Pancreas (tissue), 10 donors: ENCODE data around the gene MGST2. TPM values are rescaled to one million over a fixed set of nuclear protein-coding genes. Genes with fewer than 3 reads are reported as not detected.

ENCODE experiments used
- ATAC-seq, 4 donors: fragments of 200-7000 bp; cut with Tn5 transposase; one replicate each; pipeline versions ENCODE4 v1.8.0 to v1.9.1; 2020; ENCODE audit warnings: mild to moderate bottlenecking in 4 of 4, moderate library complexity in 4 of 4
- DNase-seq, 6 donors: peaks; one replicate each; pipeline ENCODE4 v3.0.0-alpha.2; 2020
- FAIRE-seq: peaks from 2 replicates; lab custom pipeline; 2012; peaks lifted over from hg19 to GRCh38; lab: Jason Lieb, UNC
- H3K27ac ChIP-seq, 4 donors: fragments of 200-600 bp; sonication (generic); 1 replicate in 3 of 4; 2 replicates in 1 of 4; pipeline versions ENCODE4 v1.5.0 to v1.8.0; 2020
- H3K27me3 ChIP-seq, 4 donors: fragments of 200-600 bp; one replicate each; pipeline ENCODE4 v1.8.0; 2021
- H3K36me3 ChIP-seq, 3 donors: fragments of 200-600 bp; sonication (generic) in 1 of 3; one replicate each; pipeline versions ENCODE4 v1.5.0 to v1.8.0; 2020 to 2021
- H3K4me1 ChIP-seq, 3 donors: fragments of 200-600 bp; one replicate each; pipeline ENCODE4 v1.8.0; 2021
- H3K4me3 ChIP-seq, 4 donors: fragments of 200-600 bp; sonication (generic) in 2 of 4; one replicate each; pipeline versions ENCODE4 v1.5.0 to v1.8.0; 2020 to 2021
- H3K9me3 ChIP-seq, 4 donors: fragments of 200-600 bp; one replicate each; pipeline ENCODE4 v1.8.0; 2021
- whole genome bisulfite sequencing, 2 donors: extraction: QIAGEN DNeasy Blood & Tissue Kit; methylation state at CpG; one replicate each; pipeline ENCODE4 v1.1.7; 2013; 5-methylcytosine and 5-hydroxymethylcytosine counted together
- intact Hi-C, 3 donors: fragments of 100-400 bp; cut with DNase I; formaldehyde crosslinking; loops; one replicate each; pipeline versions ENCODE4 v1.11.1 to v1.14.2; 2022
- polyA plus RNA-seq, 2 donors: library from polyadenylated mRNA; stranded (reverse); fragments of 200-250 nt; gene quantifications; one replicate each; pipeline ENCODE4 v1.2.3, GENCODE V29; 2013
- total RNA-seq, 6 donors: library from RNA; stranded (reverse); fragmentation: NEBNext Ultra II Directional in 4 of 6; extraction: Animal tissue kit (Norgen Biotek cat#: 25700) in 4 of 6; gene quantifications; one replicate each; pipeline versions ENCODE4 v1.2.1 to v1.2.4, GENCODE V29; 2021 to 2023
- TF ChIP-seq, protein P1 (sequence below), 4 donors: fragments of 200-600 bp; sonication (generic) in 3 of 4; IDR thresholded peaks; one replicate each; pipeline versions ENCODE4 v1.5.0 to v1.8.0; 2021; ENCODE audit warnings: antibody characterized with exemption in 4 of 4
- donor health status: healthy with polysubstance abuse.
- donor health status: DM: no; HTN: no; CAD: no; lungs with moderate emphysema.
- donor health status: DM: no; HTN: no; CAD: no.
- donor health status: control.
- donor health status: control.
- donor health status: Bipolar disorder and iron deficiency.
- donor health status: DM: yes; HTN: yes; CAD: no.
- donor health status: DM: no; HTN: no; CAD: no.
- donor health status: DM: no; HTN: no; CAD: no.
- donor health status: DM: yes; HTN: yes; CAD: no.

Gene MGST2
- total and polyA plus RNA-seq, 8 donors = 23.9 to 60.8 (median 33.2) TPM

DNA sequence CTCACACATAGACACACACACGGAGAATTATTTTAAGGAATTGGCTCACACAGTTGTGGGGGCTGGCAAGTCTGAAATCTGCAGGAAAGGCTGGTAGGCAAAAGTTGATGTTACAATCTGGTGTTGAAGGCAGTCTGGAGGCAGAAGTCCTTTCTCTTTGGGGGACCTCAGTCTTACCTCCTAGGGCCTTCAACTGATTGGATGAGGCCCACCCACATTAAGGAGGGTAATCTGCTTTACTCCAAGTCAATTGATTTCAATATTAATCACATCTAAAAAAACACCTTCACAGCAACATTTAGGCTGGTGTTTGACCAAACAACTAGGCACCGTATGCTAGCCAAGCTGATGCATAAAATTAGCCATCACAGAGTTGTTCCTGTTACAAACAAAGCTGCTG is 10.7 kb downstream of the MGST2 start:
- H3K27me3 ChIP-seq = no peaks in the 10 kb centered on the region
- no peak for DNase-seq
- TF ChIP-seq, protein P1, sequence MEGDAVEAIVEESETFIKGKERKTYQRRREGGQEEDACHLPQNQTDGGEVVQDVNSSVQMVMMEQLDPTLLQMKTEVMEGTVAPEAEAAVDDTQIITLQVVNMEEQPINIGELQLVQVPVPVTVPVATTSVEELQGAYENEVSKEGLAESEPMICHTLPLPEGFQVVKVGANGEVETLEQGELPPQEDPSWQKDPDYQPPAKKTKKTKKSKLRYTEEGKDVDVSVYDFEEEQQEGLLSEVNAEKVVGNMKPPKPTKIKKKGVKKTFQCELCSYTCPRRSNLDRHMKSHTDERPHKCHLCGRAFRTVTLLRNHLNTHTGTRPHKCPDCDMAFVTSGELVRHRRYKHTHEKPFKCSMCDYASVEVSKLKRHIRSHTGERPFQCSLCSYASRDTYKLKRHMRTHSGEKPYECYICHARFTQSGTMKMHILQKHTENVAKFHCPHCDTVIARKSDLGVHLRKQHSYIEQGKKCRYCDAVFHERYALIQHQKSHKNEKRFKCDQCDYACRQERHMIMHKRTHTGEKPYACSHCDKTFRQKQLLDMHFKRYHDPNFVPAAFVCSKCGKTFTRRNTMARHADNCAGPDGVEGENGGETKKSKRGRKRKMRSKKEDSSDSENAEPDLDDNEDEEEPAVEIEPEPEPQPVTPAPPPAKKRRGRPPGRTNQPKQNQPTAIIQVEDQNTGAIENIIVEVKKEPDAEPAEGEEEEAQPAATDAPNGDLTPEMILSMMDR (IDR thresholded peaks at IDR 0.05) = no peak
- WGBS, 2 donors = 72 to 84% methylated on average over 2 of the region's 2 CpGs
- intact Hi-C loops = no loop called here
- H3K4me1 ChIP-seq = no peaks in the 10 kb centered on the region
- peaks cover 0 to 7% (median 0%) of the 10 kb centered on the region in 3 donors for H3K36me3 ChIP-seq
- H3K27ac ChIP-seq = no peak overlapping the region
- no peak overlapping the region for H3K4me3 ChIP-seq
- no peaks in the 10 kb centered on the region for H3K9me3 ChIP-seq
- FAIRE-seq = no peak
- ATAC-seq = no peak

DNA sequence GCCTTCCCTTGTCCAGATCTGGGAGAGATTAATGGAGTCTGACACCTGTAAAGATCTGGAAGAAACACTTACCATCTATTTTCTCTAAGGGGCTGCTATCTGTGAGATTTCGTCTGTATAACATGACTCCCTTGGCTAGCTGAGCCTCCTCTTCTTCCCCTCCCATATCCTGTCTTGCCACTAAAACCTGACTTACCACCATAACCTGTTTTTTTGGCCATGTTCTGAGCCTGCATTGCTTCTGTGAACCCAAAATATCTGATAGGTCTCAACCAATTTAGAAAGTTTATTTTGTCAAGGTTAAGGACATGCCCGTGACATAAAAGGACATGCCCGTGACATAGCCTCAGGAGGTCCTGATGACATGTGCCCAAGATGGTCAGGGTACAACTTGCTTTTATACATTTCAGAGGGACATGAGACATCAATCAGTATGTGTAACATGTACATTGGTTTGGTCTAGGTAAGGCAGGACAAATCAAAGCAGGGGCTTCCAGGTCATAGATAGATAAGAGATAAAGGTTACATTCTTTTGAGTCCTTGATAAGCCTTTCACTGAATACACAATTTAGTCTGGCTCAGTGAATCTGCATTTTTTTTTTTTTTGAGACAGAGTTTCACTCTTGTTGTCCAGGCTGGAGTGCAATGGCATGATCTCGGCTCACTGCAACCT is 11.4 kb downstream of the MGST2 start:
- 85 to 91% methylated on average over 4 of the region's 4 CpGs for WGBS, 2 donors
- intact Hi-C loops = no loop called here
- TF ChIP-seq, protein P1 (IDR thresholded peaks at IDR 0.05) = no peak
- H3K27me3 ChIP-seq = no peaks in the 10 kb centered on the region
- no peak overlapping the region for H3K27ac ChIP-seq
- no peaks in the 10 kb centered on the region for H3K9me3 ChIP-seq
- no peak for FAIRE-seq
- no peak for DNase-seq
- H3K4me3 ChIP-seq = no peak overlapping the region
- ATAC-seq = no peak
- peaks cover 0 to 7% (median 0%) of the 10 kb centered on the region in 3 donors for H3K36me3 ChIP-seq
- peaks cover 0 to under 1% (median 0%) of the 10 kb centered on the region in 3 donors for H3K4me1 ChIP-seq

DNA sequence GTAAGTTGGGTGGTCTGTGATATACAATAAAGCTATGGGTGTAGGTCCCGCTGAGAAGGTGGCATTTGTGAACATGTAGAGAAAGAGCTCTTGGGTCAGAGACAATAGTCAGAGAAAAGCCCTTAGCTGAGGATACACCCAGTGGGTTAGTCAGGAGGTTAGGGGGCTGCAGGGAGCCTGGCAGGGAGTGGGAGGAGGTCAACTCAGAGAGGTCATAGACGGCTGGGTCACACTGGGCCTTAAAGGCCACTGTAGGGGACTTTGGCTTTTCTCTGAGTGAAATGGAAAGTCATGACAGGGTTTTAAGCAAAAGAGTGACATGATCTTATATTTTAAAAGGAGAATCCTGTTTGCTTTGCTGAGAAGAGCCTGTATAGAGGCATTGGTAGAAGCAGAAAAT is 16.7 kb downstream of the MGST2 start:
- Histone ChIP-seq H3K4me1 (peaks cover 0 to 18% (median 0%) of the 10 kb centered on the region in 3 donors), H3K27me3 (no peaks in the 10 kb centered on the region), H3K9me3 (no peaks in the 10 kb centered on the region), H3K4me3 (no peak overlapping the region), H3K36me3 (peaks cover 0 to 7% (median 0%) of the 10 kb centered on the region in 3 donors), H3K27ac (no peak overlapping the region)
- no peak for FAIRE-seq
- no peak for ATAC-seq
- no peak for DNase-seq
- 87 to 90% methylated on average over 2 of the region's 2 CpGs for WGBS, 2 donors
- intact Hi-C loops = no loop called here
- TF ChIP-seq, protein P1 (IDR thresholded peaks at IDR 0.05) = no peak

DNA sequence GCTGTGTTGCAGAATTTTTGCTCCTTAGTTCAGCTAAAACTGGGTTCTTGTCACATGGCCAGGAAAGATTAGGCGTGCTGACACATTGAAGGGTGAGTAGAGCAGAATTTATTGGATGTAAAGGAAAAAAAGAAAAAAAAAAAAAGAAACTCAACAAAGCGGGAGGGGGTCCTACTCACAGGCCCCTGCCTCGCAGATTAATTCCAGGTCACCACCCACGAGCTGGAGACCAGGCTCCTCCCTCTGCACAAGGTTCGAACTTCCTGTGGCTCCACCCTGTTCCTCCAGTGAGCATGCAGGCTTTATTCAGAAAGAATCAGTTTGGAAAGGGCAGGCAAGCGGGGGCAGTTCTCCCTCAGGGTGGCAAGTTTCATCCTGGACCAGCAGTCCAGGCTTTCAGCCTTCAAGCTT is 17.1 kb downstream of the MGST2 start:
- DNase-seq (no peak), FAIRE-seq (no peak), ATAC-seq (no peak)
- peaks cover 0 to 7% (median 0%) of the 10 kb centered on the region in 3 donors for H3K36me3 ChIP-seq
- peaks cover 0 to 19% (median 0%) of the 10 kb centered on the region in 3 donors for H3K4me1 ChIP-seq
- intact Hi-C loops = no loop called here
- TF ChIP-seq, protein P1 (IDR thresholded peaks at IDR 0.05) = no peak
- WGBS, 2 donors = 64 to 77% methylated on average over 6 of the region's 6 CpGs
- H3K4me3 ChIP-seq = no peak overlapping the region
- H3K27me3 ChIP-seq = no peaks in the 10 kb centered on the region
- H3K9me3 ChIP-seq = no peaks in the 10 kb centered on the region
- no peak overlapping the region for H3K27ac ChIP-seq

DNA sequence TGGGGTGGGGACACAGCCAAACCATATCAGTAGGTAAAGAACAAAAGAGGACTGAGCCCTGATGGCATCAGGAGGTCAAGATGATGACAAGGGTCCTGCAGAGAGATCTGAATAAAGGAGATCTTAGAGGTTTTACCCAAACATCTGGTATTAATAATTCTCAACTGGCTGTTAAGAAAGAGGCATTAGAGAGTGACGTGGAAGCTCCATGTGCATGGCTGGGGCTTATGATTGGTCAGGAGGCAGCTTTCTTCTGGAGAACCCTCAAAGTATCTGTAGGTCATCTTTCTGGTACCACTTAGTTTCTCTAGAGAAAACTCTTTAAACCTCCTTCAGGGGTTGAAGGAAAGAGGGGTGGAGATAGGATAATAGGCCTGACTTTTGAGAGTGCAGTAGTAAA is 18.7 kb downstream of the MGST2 start:
- WGBS, 2 donors = 92 to 96% methylated on average over 1 of the region's 1 CpG
- Histone ChIP-seq H3K4me1 (peaks cover 0 to 19% (median 0%) of the 10 kb centered on the region in 3 donors), H3K27me3 (no peaks in the 10 kb centered on the region), H3K9me3 (no peaks in the 10 kb centered on the region), H3K4me3 (no peak overlapping the region), H3K36me3 (no peaks in the 10 kb centered on the region), H3K27ac (no peak overlapping the region)
- DNase-seq (no peak), FAIRE-seq (no peak), ATAC-seq (no peak)
- intact Hi-C loops = no loop called here
- TF ChIP-seq, protein P1 (IDR thresholded peaks at IDR 0.05) = no peak
